ENCODE results near the gene ABCG8. TPM values are rescaled to one million over a fixed set of nuclear protein-coding genes. Genes with fewer than 3 reads are reported as not detected.

ABCG8 gene
- total RNA-seq, 3 donors from 2014 or later (not counting 1 experiment from before 2014, with no cell fraction given): not detected

DNA sequence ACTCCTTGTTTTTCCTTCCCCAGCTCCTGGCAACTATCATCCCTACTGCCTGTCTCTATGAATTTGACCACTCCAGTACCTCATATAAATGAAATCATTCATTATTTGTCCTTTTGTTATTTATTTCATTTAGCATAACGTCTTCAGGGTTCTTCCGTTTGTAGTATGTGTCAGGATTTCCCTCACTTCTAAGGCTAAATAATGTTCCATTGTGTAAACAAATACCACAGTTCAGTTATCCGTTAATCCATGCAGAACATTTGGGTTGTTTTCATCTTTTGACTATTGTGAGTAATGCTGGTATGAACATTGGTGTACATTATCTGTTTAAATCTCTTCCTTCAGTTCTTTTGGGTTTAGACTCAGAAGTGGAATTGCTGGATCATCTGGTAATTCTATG, 46.1 kb upstream of the ABCG8 start:
- no peaks in the 10 kb centered on the region for H3K9me3 Mint-ChIP-seq
- H3K27ac ChIP-seq (ENCODE audit: low read length): no peak overlapping the region
- H3K4me1 Mint-ChIP-seq: no peaks in the 10 kb centered on the region
- H3K36me3 ChIP-seq (ENCODE audit: control insufficient read depth, insufficient read depth, low read length): no peaks in the 10 kb centered on the region
- intact Hi-C loops (cut with micrococcal nuclease): no loop called here
- DNase-seq (no peak), ATAC-seq (no peak)
- H3K4me1 ChIP-seq (ENCODE audit: control insufficient read depth, insufficient read depth, low read length): no peaks in the 10 kb centered on the region
- no peak overlapping the region for H3K4me3 Mint-ChIP-seq
- no peak for TF ChIP-seq CTCF (IDR thresholded peaks at IDR 0.05)
- H3K36me3 Mint-ChIP-seq: no peaks in the 10 kb centered on the region
- H3K27me3 ChIP-seq (ENCODE audit: control insufficient read depth, insufficient read depth, low read length): no peaks in the 10 kb centered on the region
- H3K27me3 Mint-ChIP-seq (ENCODE audit: low read depth in 2 of 2): no peaks in the 10 kb centered on the region
- H3K27ac Mint-ChIP-seq: no peak overlapping the region
- no peaks in the 10 kb centered on the region for H3K9me3 ChIP-seq (ENCODE audit: control insufficient read depth, insufficient read depth, low read length)
- 83% methylated on average over 2 of the region's 3 CpGs for WGBS (ENCODE audit: insufficient coverage)
- no peak overlapping the region for H3K4me3 ChIP-seq (ENCODE audit: low read length)

DNA sequence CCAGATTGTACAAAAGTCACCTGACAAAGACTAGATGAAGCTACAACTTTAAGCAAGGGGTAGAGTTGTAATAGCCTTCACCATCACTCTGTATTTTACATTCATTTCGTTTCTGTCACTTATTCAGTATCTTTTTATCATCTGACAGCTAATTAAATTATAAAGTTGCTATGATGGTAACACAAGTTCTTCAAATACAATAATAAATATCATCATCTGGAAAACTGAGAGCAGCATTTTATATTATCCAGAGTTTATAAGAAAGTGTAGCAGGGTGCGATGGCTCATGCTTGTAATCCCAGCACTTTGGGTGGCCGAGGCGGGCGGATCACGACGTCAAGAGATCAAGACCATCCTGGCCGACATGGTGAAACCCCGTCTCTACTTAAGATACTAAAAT, 43.8 kb upstream of the ABCG8 start:
- H3K4me1 ChIP-seq (ENCODE audit: control insufficient read depth, insufficient read depth, low read length): no peaks in the 10 kb centered on the region
- no peaks in the 10 kb centered on the region for H3K9me3 ChIP-seq (ENCODE audit: control insufficient read depth, insufficient read depth, low read length)
- no peaks in the 10 kb centered on the region for H3K27me3 Mint-ChIP-seq (ENCODE audit: low read depth in 2 of 2)
- WGBS (ENCODE audit: insufficient coverage): 99% methylated on average over 5 of the region's 9 CpGs
- H3K27ac ChIP-seq (ENCODE audit: low read length): no peak overlapping the region
- no peaks in the 10 kb centered on the region for H3K36me3 Mint-ChIP-seq
- no peak overlapping the region for H3K4me3 ChIP-seq (ENCODE audit: low read length)
- H3K27me3 ChIP-seq (ENCODE audit: control insufficient read depth, insufficient read depth, low read length): no peaks in the 10 kb centered on the region
- no peak overlapping the region for H3K27ac Mint-ChIP-seq
- ATAC-seq (no peak), DNase-seq (no peak)
- H3K4me1 Mint-ChIP-seq: no peaks in the 10 kb centered on the region
- H3K9me3 Mint-ChIP-seq: no peaks in the 10 kb centered on the region
- TF ChIP-seq CTCF (IDR thresholded peaks at IDR 0.05): no peak
- H3K4me3 Mint-ChIP-seq: no peak overlapping the region
- intact Hi-C loops (cut with micrococcal nuclease): no loop called here
- no peaks in the 10 kb centered on the region for H3K36me3 ChIP-seq (ENCODE audit: control insufficient read depth, insufficient read depth, low read length)

DNA sequence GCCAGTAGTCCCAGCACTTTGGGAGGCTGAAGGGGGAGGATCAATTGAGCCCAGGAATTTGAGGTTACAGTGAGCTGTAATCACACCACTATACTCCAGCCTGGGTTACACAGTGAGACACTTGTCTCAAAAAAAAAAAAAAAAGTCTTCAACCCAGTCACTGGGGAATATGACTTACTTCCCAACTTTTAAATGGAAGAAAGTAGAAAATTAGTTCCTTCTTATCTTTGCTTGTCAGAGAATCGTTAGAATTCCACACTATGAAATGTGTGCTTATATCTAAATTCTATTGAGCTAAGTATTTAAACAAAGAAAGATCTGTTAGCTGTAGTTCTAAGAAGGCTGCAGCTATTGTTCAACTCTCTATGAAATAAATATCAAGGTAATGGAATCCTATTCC, 42.6 kb upstream of the ABCG8 start:
- Histone ChIP-seq H3K27me3 (ENCODE audit: control insufficient read depth, insufficient read depth, low read length) (no peaks in the 10 kb centered on the region), H3K9me3 (ENCODE audit: control insufficient read depth, insufficient read depth, low read length) (no peaks in the 10 kb centered on the region), H3K4me1 (ENCODE audit: control insufficient read depth, insufficient read depth, low read length) (no peaks in the 10 kb centered on the region), H3K4me3 (ENCODE audit: low read length) (no peak overlapping the region), H3K36me3 (ENCODE audit: control insufficient read depth, insufficient read depth, low read length) (no peaks in the 10 kb centered on the region), H3K27ac (ENCODE audit: low read length) (no peak overlapping the region)
- no peaks in the 10 kb centered on the region for H3K4me1 Mint-ChIP-seq
- DNase-seq: no peak
- no peaks in the 10 kb centered on the region for H3K9me3 Mint-ChIP-seq
- H3K27ac Mint-ChIP-seq: no peak overlapping the region
- no peaks in the 10 kb centered on the region for H3K27me3 Mint-ChIP-seq (ENCODE audit: low read depth in 2 of 2)
- no peak for TF ChIP-seq CTCF (IDR thresholded peaks at IDR 0.05)
- WGBS (ENCODE audit: insufficient coverage): no CpG with 5 or more reads among the region's 1 CpG
- intact Hi-C loops (cut with micrococcal nuclease): no loop called here
- no peak overlapping the region for H3K4me3 Mint-ChIP-seq
- H3K36me3 Mint-ChIP-seq: no peaks in the 10 kb centered on the region
- ATAC-seq: no peak

GRCh38 chr2:43798300-43798699, 40.5 kb upstream of the ABCG8 start:
- DNase-seq: no peak
- no peaks in the 10 kb centered on the region for H3K9me3 ChIP-seq (ENCODE audit: control insufficient read depth, insufficient read depth, low read length)
- 87% methylated on average over 4 of the region's 4 CpGs for WGBS (ENCODE audit: insufficient coverage)
- no peaks in the 10 kb centered on the region for H3K4me1 ChIP-seq (ENCODE audit: control insufficient read depth, insufficient read depth, low read length)
- Mint-ChIP-seq H3K4me3 (no peak overlapping the region), H3K4me1 (no peaks in the 10 kb centered on the region), H3K27ac (no peak overlapping the region), H3K27me3 (ENCODE audit: low read depth in 2 of 2) (peaks cover 0 to 5% of the 10 kb centered on the region in 2 donors), H3K36me3 (no peaks in the 10 kb centered on the region), H3K9me3 (no peaks in the 10 kb centered on the region)
- intact Hi-C loops (cut with micrococcal nuclease): no loop called here
- H3K27me3 ChIP-seq (ENCODE audit: control insufficient read depth, insufficient read depth, low read length): no peaks in the 10 kb centered on the region
- no peak for TF ChIP-seq CTCF (IDR thresholded peaks at IDR 0.05)
- H3K4me3 ChIP-seq (ENCODE audit: low read length): no peak overlapping the region
- H3K36me3 ChIP-seq (ENCODE audit: control insufficient read depth, insufficient read depth, low read length): no peaks in the 10 kb centered on the region
- no peak overlapping the region for H3K27ac ChIP-seq (ENCODE audit: low read length)
- no peak for ATAC-seq
